NK-92 treated with Interleukin-12 subunit alpha and Interleukin-12 subunit beta, amount 100 ng/mL, for 24 hours (cell line): ENCODE data around the gene DTD1.

Experiments used
- DNase-seq: peaks from one replicate; lab custom pipeline; 2025; lab: John Stamatoyannopoulos, UW

DTD1 gene

GRCh38 chr20:18705910-18706309 lies 118.1 kb downstream of the DTD1 start:
- no peak for DNase-seq

DNA sequence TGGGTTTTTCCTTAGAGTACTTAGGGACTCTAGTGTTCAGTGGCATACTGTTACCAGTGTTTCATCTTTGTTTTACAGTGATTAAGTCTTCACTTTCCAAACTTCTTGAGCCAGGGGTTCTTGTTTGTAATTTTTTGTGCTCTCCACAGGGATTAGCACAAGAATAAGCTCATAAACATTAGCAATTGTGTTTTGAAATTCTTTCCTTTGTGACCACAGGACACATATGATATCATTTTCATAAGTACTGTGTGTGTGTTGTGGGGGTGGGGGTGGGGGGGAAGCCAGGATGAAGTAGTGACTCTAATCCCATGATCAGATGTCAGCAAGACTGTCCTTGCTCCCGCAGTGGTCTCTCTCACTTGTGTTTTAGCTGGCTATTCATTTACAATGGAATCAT lies 124.3 kb downstream of the DTD1 start:
- no peak for DNase-seq

DNA sequence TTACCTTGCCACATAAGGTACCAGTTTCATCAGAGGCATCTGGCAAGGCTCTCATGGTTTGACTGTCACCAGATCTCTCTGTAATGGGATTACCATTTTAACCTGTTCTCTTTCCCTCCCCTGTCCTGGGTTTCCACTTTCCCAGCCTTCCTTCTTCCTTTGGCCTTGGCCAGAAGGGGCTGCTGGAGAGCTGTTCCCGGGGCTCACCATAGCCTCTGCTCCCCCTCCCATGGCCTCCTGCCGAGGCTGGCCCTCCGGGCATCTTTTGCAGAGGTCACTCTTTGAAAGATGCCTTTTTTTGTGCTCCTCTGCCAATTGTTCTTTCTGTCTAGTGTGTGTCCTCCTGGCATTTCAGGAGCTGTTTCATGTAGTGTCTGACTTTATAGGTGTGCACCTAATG lies 125.0 kb downstream of the DTD1 start:
- no peak for DNase-seq

DNA sequence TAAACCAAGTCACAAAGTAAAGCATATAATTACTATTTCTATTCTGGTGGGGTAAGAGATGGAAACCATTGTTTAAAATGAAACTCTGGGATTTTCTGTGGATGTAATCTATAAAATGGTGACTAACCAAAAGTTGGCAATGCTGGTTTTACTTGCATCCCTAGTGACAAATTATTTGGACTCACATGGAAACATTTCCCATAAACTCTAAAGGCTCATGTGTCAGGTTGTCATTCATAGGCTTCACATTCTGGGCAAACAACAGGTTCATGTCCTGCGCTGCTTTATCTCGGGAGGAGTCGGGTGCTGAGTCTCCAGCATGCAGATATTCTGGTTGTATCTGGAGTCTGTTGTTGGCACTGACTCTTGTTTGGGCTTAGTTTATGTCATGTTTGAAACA lies 127.7 kb downstream of the DTD1 start:
- no peak for DNase-seq

GRCh38 chr20:18717062-18717461 lies 129.2 kb downstream of the DTD1 start:
- no peak for DNase-seq

DNA sequence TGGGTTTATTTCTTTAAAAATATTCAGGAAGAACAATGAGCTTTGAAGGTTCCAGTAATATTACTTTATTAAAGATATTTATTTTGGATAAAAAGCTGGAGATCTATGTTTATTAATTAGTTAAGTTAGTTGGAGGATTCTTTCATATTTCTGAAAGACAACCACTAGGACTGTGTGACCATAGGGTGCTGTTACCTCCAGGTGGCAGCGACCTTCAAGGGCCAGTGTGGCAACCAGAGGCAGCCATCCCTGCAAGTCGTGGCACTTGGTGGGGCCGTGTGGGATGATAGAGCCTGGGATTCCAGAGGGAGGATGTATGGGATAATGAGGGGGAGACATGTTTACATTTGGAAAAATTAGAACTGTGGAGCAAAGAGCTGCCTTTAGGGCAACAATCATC lies 130.3 kb downstream of the DTD1 start:
- DNase-seq, result no peak

DNA sequence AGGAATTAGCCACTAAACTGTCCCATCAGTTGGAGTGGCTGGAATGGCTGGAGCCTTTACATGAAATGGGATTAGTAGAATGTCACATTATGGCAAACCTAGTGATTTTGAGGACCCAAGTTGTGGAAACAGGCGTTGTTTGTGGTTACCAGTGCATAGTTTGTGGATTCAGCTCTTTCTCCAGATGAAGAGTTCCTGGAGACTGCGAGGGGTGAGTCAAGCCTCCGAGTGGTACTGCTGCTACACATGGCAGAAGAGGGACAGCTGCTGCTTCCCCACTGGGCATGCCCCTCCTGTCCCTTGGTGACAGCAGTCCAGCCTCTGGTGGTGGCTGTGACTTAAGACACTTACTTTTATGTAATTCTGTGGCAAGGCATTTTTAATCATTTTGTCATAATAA lies 131.6 kb downstream of the DTD1 start:
- DNase-seq, result no peak

DNA sequence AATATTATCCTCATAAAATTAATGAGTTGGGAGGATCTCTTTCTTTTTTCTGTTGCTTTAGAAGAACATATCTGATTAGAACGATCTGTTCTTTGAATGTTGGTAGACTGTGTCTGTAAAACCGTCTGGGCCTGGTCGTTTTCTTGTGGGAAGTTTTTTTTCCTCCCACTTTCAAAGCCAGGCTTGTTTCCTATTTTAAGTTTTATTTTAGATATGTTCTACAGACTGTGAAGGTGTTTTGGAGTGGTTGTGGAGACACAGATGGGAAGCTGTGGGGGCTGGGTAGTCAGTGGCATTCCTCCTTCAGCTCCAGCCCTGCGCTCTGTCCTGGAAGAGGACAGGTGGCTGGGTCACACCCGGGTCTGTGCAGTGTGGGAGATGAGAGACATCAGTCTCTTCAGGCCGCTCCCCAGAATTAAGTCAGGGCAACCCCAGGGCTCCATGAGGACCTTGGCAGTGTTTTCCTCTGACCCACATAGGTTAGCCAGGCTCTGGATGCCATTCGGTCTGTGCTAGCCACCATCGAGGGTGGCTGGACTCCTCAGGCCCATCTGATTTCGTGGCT lies 133.8 kb downstream of the DTD1 start:
- DNase-seq, result no peak

DNA sequence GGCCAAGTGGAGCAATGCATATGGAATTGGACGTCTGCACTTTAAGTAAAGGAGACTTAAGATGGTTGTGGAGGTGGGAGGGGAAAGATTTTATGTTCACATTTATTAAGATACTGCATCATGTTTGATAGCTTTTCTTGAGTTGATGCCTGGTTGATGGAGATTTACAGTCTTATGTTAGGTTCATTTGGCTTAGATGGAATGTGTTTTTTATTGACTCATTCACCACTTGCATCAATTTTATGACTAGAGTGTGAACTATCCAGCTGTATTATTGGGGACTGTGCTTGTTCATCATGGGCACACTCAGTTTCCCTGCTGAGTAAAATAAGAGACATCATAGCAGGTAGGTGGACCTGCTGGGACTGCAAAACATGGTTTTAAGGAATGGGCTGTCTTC lies 134.5 kb downstream of the DTD1 start:
- DNase-seq, result no peak

DNA sequence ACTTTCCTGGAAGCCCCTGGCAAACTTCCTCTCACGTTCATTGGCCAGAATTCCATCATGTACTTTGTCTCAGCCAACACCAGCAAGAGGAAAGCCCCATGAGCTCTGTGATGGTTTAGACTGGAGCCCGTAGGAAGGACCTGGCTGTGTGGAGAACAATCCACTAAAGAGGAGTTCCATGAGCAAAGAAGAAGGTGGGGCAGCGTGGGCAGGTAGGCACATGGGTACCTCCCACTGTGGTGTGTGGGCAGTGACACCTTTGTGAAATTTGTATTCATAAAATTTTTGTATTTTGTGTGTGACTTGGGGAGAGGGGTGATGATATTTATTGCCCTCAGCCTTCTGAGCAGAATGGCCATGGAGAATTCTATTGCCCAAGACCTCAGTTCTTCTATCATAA lies 136.2 kb downstream of the DTD1 start:
- no peak for DNase-seq

GRCh38 chr20:18724788-18725464 lies 137.1 kb downstream of the DTD1 start:
- DNase-seq, result no peak

DNA sequence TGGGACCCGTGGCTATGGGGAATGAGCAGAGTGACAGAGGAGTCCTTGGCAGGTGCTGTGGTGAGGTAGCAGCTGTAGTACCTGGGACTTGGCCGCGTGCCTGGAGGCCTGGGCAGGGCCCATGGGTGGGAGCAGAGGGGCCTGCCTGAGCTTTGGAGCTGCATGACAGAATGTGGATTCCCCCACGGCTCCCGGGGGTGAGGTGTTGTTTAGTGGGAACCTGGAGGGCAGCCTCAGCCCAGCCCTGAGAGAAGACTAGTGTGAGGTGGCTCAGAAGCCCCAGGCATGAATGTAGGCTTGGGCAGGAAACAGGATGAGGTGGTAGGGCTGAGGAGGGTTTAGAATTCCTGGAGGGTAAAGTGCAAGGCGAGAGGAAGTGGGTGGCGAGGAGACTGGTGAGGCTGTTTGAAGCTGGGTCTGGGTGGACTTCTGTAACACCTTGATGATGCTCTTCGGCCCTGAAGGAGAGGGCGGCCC lies 139.2 kb downstream of the DTD1 start:
- DNase-seq, result no peak

DNA sequence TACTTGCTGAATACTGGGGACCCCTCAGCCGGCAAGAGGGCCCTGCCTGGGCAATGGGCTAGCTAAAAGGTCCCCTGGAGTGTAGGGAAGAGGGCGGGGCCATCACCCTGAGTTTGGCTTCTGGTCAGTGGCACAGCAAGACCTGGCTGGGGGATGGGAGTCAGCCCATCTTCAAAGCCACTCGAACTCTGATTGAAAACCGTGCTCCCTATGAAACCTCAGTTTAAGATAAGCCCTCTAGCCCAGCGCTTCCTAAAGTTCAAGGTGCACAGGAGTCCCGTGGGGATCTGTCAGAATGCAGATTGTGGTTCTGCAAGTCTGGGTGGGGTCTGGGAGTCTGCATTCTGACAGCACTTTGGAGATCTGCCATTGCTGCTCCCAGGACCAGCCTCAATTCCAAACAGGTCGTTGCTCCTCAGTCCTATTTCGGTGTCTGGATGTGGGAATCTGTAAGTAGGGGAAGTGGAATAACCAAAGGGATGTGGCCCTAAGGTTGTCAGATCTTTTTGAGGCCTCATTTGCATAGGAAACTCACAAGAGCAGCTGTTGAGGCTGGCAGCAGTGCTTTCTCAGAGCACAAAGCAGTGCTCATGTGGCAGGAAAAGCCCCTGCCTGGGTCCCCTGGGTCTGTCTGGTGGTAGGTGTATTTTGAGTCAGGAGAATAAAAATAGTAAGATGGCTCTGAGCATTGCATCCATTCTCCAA lies 140.5 kb downstream of the DTD1 start:
- no peak for DNase-seq

DNA sequence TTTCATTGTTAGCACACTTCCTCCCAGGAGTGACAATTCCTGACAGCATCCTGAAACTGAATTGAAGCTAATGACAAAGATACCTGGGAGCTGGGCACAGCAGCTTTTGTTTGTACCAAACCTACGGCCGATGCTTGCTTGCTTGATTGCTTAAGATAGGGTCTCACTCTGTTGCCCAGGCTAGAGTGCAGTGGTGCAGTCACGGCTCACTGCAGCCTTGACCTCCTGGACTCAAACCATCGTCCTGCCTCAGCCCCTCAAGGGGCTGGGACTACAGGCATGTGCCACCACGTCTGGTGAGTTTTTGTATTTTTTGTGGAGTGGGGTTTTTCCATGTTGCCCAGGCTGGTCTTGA lies 141.0 kb downstream of the DTD1 start:
- no peak for DNase-seq

DNA sequence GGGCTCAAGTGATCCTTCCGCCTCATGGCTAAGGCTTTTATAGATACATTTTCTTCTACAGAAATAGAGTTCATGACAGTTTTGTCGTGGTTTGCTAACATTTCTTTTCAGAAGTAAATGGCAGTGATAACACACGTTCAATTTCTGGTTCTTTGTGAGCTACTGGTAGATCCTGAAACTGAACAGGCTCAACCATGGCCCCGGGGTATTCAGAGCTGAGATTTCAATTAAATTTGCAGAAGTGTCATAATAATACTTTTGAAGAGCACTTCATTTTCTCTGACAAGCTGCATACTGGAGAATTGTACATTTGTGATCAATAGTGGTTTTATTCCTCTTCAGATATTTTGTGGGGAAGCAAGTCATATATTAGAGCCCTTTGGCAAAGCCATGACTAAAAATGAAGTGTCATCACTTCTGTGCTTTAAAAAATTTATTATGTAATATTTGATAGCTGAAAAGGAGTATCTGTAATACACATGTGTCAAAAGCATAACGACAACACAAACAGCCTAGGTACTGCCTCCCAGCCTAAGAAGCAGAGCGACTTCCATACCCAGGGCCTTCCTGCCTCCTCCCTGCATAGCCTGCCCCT lies 141.5 kb downstream of the DTD1 start:
- DNase-seq, result no peak

GRCh38 chr20:18731940-18732339 lies 144.1 kb downstream of the DTD1 start:
- no peak for DNase-seq

- DNase-seq, result no peak
Measured at GRCh38 chr20:18734525-18735189, 146.8 kb downstream of the DTD1 start.

GRCh38 chr20:18737140-18737539 lies 149.3 kb downstream of the DTD1 start:
- DNase-seq, result no peak

GRCh38 chr20:18738055-18738454 lies 150.2 kb downstream of the DTD1 start:
- no peak for DNase-seq

DNA sequence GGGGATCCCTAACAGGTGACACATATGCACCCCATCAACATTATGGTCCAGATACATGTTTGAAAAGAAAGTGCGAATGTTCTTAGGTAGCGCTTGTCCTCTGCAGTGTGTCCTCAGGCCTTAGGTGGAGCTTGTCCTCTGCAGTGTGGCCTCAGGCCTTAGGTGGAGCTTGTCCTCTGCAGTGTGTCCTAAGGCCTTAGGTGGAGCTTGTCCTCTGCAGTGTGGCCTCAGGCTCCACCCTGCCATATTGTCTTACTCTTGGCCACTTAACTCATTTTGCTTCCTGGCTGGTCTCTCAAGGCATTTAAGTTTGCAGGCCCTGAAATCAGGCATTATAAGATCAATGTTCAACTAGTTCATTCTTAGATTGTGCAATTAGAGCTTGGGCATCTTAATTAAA lies 151.0 kb downstream of the DTD1 start:
- DNase-seq, result no peak

GRCh38 chr20:18739751-18740166 lies 151.9 kb downstream of the DTD1 start:
- no peak for DNase-seq

GRCh38 chr20:18740726-18741125 lies 152.9 kb downstream of the DTD1 start:
- DNase-seq, result no peak

- DNase-seq, result no peak
Measured at GRCh38 chr20:18742841-18743240, 155.0 kb downstream of the DTD1 start.
